ENCODE results near the gene RHEX.

DNA sequence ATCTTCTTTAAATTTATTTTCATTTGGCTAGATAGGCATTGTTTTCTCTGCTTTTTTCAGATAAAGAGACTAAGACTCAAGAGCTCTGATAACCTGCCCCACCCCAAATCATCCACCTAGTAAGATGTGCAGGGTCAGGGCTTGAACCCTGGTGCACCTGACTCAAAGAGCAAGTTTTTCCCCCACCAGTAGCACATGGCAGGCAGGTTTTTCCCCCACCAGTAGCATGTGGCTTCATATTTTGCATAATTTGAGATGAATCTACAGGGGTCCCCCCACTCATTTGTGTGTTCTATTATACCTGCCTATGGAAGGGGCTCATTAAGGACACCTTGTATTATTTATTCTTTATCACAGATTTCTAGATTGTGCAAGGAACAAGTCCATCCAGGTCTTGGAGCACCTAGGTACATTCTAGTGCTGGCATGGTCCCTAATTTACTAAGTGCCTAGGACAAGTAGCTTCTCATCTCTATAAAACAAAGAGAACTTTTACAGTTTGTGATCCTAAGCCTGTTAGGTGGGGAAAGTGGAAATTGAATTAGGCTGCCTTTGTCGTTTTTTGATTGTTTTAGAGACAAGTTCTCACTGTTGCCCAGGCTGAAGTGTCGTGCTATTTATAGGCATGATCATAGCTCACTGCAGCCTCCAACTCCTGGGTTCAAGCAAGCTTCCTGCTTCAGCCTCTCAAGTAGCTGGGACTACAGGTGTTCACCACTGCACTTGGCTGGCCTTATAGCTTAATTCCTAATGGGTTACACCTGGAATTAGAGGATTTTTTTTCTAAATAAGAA, 16.1 kb upstream of the RHEX start:
- TF ChIP-seq, protein P1, sequence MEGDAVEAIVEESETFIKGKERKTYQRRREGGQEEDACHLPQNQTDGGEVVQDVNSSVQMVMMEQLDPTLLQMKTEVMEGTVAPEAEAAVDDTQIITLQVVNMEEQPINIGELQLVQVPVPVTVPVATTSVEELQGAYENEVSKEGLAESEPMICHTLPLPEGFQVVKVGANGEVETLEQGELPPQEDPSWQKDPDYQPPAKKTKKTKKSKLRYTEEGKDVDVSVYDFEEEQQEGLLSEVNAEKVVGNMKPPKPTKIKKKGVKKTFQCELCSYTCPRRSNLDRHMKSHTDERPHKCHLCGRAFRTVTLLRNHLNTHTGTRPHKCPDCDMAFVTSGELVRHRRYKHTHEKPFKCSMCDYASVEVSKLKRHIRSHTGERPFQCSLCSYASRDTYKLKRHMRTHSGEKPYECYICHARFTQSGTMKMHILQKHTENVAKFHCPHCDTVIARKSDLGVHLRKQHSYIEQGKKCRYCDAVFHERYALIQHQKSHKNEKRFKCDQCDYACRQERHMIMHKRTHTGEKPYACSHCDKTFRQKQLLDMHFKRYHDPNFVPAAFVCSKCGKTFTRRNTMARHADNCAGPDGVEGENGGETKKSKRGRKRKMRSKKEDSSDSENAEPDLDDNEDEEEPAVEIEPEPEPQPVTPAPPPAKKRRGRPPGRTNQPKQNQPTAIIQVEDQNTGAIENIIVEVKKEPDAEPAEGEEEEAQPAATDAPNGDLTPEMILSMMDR (IDR thresholded peaks at IDR 0.05), result no peak
- no peak for TF ChIP-seq EP300 (IDR thresholded peaks at IDR 0.05)

All from upper lobe of left lung (tissue), 4 donors.